T47D (cell line): ENCODE results near the gene SLC35D3.
"Not testable (repeated sequence)": the region's sequence is repeated elsewhere in the genome, so short reads cannot be mapped to it uniquely, and the experiment has no call there.

Experiments used
- DNase-seq, 2 experiments: peaks; one replicate each; pipeline versions ENCODE4 v3.0.0 to v3.0.0-alpha.2; 2011 to 2012; ENCODE audit warnings: low read depth in 1 of 2, low spot score in 1 of 2
- JUND ChIP-seq: IDR thresholded peaks from 2 replicates; pipeline ENCODE4 v1.6.1; 2012; ENCODE audit warnings: low read depth
- in situ Hi-C: cut with HindIII; loops from 2 replicates; pipeline ENCODE4 v1.10.0; 2016; ENCODE audit warnings: low sequenced_read_pairs, low pct_unique_long_range_greater_than_20kb

The SLC35D3 gene

GRCh38 chr6:136921936-136922684 lies at the start of gene SLC35D3:
Gene SLC35D3 (plus strand): TSS chr6:136922301. CDS start chr6:136922429, 128 bp downstream.
- no peak for DNase-seq
- in situ Hi-C loops, result no loop called here
- TF ChIP-seq JUND, result no peak

GRCh38 chr6:136873748-136874147 lies 48.4 kb upstream of the SLC35D3 start:
- in situ Hi-C loops, result no loop called here
- no peak for DNase-seq
- no peak for TF ChIP-seq JUND

- DNase-seq, result not testable (repeated sequence)
These were observed 45.6 kb upstream of the SLC35D3 start for GRCh38 chr6:136876469-136876868.

GRCh38 chr6:136880748-136881460 lies 41.2 kb upstream of the SLC35D3 start:
- in situ Hi-C loops, result no loop called here

More at GRCh38 chr6:136876469-136876868, 45.6 kb upstream of the SLC35D3 start:
- in situ Hi-C loops, result not testable (repeated sequence)

GRCh38 chr6:136886091-136886490 lies 36.0 kb upstream of the SLC35D3 start:
- DNase-seq, result no peak
- in situ Hi-C loops, result no loop called here
- no peak for TF ChIP-seq JUND

More at GRCh38 chr6:136880748-136881460, 41.2 kb upstream of the SLC35D3 start:
- no peak for DNase-seq
- TF ChIP-seq JUND, result no peak

- in situ Hi-C loops, result no loop called here
- no peak for TF ChIP-seq JUND
These were observed 34.1 kb upstream of the SLC35D3 start for GRCh38 chr6:136887953-136888352.

GRCh38 chr6:136889271-136890193 lies 32.6 kb upstream of the SLC35D3 start:
- peak in 1 of 2 experiments; percentile 15 for DNase-seq
- TF ChIP-seq JUND, result no peak
- in situ Hi-C loops, result no loop called here

More at GRCh38 chr6:136887953-136888352, 34.1 kb upstream of the SLC35D3 start:
- DNase-seq, result no peak

GRCh38 chr6:136890194-136890839 lies 31.8 kb upstream of the SLC35D3 start:
- TF ChIP-seq JUND, result no peak
- in situ Hi-C loops, result no loop called here
- no peak for DNase-seq

- DNase-seq, result no peak
- TF ChIP-seq JUND, result no peak
- in situ Hi-C loops, result no loop called here
These were observed 31.1 kb upstream of the SLC35D3 start for GRCh38 chr6:136890986-136891385.

- in situ Hi-C loops, result no loop called here
- no peak for DNase-seq
- TF ChIP-seq JUND, result no peak
These were observed 28.9 kb upstream of the SLC35D3 start for GRCh38 chr6:136893187-136893586.

GRCh38 chr6:136895901-136896300 lies 26.2 kb upstream of the SLC35D3 start:
- no peak for DNase-seq
- in situ Hi-C loops, result no loop called here
- TF ChIP-seq JUND, result no peak

GRCh38 chr6:136897071-136897470 lies 25.0 kb upstream of the SLC35D3 start:
- in situ Hi-C loops, result no loop called here
- no peak for DNase-seq
- no peak for TF ChIP-seq JUND
